ENCODE results near the gene KCNK5.

Gene KCNK5

GRCh38 chr6:39166912-39167290 is 62.4 kb downstream of the KCNK5 start:
- Histone ChIP-seq H2AFZ (ENCODE audit: low read depth, low read length) (no peak overlapping the region), H3K4me3 (ENCODE audit: low read depth in 1 of 2, low read length in 2 of 2) (no peak overlapping the region), H3K9ac (ENCODE audit: low read depth, low read length) (no peak overlapping the region), H4K20me1 (ENCODE audit: insufficient read depth, low read length) (0 out of 2 replicates have a peak, but pooled peaks cover 3% of the 10 kb centered on the region), H3K27me3 (ENCODE audit: insufficient read depth, low read length, poor library complexity) (no peaks in the 10 kb centered on the region), H3K4me1 (ENCODE audit: insufficient read depth, low read length) (no peaks in the 10 kb centered on the region), H3K9me3 (ENCODE audit: insufficient read depth, low read length, severe bottlenecking) (peaks cover 6% of the 10 kb centered on the region), H3K36me3 (ENCODE audit: insufficient read depth, low read length) (no peaks in the 10 kb centered on the region), H3K4me2 (ENCODE audit: insufficient read depth, low read length) (no peak overlapping the region), H3K27ac (ENCODE audit: low read length) (no peak overlapping the region), H3K79me2 (ENCODE audit: insufficient read depth, low read length) (no peaks in the 10 kb centered on the region)
- ATAC-seq (ENCODE audit: insufficient read depth, low read depth) (no peak), DNase-seq (no peak)
- TF ChIP-seq CTCF (IDR thresholded peaks at IDR 0.05; ENCODE audit: borderline replicate concordance, extremely low read depth, low read length, poor library complexity, severe bottlenecking) (no peak), EZH2 (IDR thresholded peaks at IDR 0.05; ENCODE audit: borderline replicate concordance, low read depth, low read length, severe bottlenecking) (no peak)

- Histone ChIP-seq H3K27me3 (ENCODE audit: insufficient read depth, low read length, poor library complexity) (no peaks in the 10 kb centered on the region), H3K9me3 (ENCODE audit: insufficient read depth, low read length, severe bottlenecking) (peaks cover under 1% of the 10 kb centered on the region), H3K4me2 (ENCODE audit: insufficient read depth, low read length) (no peak overlapping the region), H4K20me1 (ENCODE audit: insufficient read depth, low read length) (0 out of 2 replicates have a peak, but pooled peaks cover 3% of the 10 kb centered on the region), H3K4me3 (ENCODE audit: low read depth in 1 of 2, low read length in 2 of 2) (no peak overlapping the region), H3K36me3 (ENCODE audit: insufficient read depth, low read length) (no peaks in the 10 kb centered on the region), H3K79me2 (ENCODE audit: insufficient read depth, low read length) (no peaks in the 10 kb centered on the region), H3K4me1 (ENCODE audit: insufficient read depth, low read length) (no peaks in the 10 kb centered on the region), H2AFZ (ENCODE audit: low read depth, low read length) (no peak overlapping the region), H3K9ac (ENCODE audit: low read depth, low read length) (no peak overlapping the region), H3K27ac (ENCODE audit: low read length) (no peak overlapping the region)
- ATAC-seq (ENCODE audit: insufficient read depth, low read depth) (peak; percentile 97), DNase-seq (peak; percentile 84)
- TF ChIP-seq EZH2 (IDR thresholded peaks at IDR 0.05; ENCODE audit: borderline replicate concordance, low read depth, low read length, severe bottlenecking) (no peak), CTCF (IDR thresholded peaks at IDR 0.05; ENCODE audit: borderline replicate concordance, extremely low read depth, low read length, poor library complexity, severe bottlenecking) (peak; percentile 92)
Observed at GRCh38 chr6:39166189-39166911, 62.9 kb downstream of the KCNK5 start.

GRCh38 chr6:39157511-39157910 is 71.8 kb downstream of the KCNK5 start:
- Histone ChIP-seq H4K20me1 (ENCODE audit: insufficient read depth, low read length) (no peaks in the 10 kb centered on the region), H3K9ac (ENCODE audit: low read depth, low read length) (no peak overlapping the region), H3K4me1 (ENCODE audit: insufficient read depth, low read length) (no peaks in the 10 kb centered on the region), H3K4me3 (ENCODE audit: low read depth in 1 of 2, low read length in 2 of 2) (no peak overlapping the region), H3K4me2 (ENCODE audit: insufficient read depth, low read length) (no peak overlapping the region), H3K9me3 (ENCODE audit: insufficient read depth, low read length, severe bottlenecking) (no peaks in the 10 kb centered on the region), H3K27me3 (ENCODE audit: insufficient read depth, low read length, poor library complexity) (no peaks in the 10 kb centered on the region), H3K36me3 (ENCODE audit: insufficient read depth, low read length) (no peaks in the 10 kb centered on the region), H3K79me2 (ENCODE audit: insufficient read depth, low read length) (no peaks in the 10 kb centered on the region), H2AFZ (ENCODE audit: low read depth, low read length) (no peak overlapping the region), H3K27ac (ENCODE audit: low read length) (no peak overlapping the region)
- DNase-seq = no peak
- no peak for TF ChIP-seq CTCF (IDR thresholded peaks at IDR 0.05; ENCODE audit: borderline replicate concordance, extremely low read depth, low read length, poor library complexity, severe bottlenecking)
- no peak for TF ChIP-seq EZH2 (IDR thresholded peaks at IDR 0.05; ENCODE audit: borderline replicate concordance, low read depth, low read length, severe bottlenecking)
- ATAC-seq (ENCODE audit: insufficient read depth, low read depth) = no peak
